Measurements from ENCODE around the gene SPTBN1.

DNA sequence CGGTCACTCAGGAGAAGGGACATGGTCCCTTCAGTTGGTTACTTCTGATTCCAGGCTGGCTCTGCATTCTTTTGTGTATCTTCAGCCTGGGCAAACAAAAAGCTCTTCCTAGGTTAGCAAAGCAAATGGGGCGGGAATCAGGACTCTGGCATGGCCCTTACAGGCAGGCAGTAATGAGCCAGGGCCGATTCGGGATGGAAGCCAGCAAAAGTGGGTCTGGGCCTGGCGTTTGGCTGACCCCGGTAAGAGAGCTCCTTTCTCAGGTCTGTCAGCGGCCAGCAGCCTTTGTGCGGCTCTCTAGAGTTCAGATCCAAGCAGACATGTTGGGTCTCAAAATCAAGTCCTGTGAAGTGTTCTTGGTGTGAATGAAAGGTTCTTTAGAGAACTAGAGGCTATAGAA, 185.9 kb downstream of the SPTBN1 start:
- TF ChIP-seq, protein P1, sequence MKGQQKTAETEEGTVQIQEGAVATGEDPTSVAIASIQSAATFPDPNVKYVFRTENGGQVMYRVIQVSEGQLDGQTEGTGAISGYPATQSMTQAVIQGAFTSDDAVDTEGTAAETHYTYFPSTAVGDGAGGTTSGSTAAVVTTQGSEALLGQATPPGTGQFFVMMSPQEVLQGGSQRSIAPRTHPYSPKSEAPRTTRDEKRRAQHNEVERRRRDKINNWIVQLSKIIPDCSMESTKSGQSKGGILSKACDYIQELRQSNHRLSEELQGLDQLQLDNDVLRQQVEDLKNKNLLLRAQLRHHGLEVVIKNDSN (IDR thresholded peaks at IDR 0.05), result no peak
- TF ChIP-seq RAD21 (IDR thresholded peaks at IDR 0.05; ENCODE audit: low read depth) (no peak), NFIC (IDR thresholded peaks at IDR 0.05) (no peak), EP300 (IDR thresholded peaks at IDR 0.05; ENCODE audit: borderline replicate concordance) (no peak), TCF12 (IDR thresholded peaks at IDR 0.05; ENCODE audit: low read depth) (no peak)
- TF ChIP-seq, protein P2, sequence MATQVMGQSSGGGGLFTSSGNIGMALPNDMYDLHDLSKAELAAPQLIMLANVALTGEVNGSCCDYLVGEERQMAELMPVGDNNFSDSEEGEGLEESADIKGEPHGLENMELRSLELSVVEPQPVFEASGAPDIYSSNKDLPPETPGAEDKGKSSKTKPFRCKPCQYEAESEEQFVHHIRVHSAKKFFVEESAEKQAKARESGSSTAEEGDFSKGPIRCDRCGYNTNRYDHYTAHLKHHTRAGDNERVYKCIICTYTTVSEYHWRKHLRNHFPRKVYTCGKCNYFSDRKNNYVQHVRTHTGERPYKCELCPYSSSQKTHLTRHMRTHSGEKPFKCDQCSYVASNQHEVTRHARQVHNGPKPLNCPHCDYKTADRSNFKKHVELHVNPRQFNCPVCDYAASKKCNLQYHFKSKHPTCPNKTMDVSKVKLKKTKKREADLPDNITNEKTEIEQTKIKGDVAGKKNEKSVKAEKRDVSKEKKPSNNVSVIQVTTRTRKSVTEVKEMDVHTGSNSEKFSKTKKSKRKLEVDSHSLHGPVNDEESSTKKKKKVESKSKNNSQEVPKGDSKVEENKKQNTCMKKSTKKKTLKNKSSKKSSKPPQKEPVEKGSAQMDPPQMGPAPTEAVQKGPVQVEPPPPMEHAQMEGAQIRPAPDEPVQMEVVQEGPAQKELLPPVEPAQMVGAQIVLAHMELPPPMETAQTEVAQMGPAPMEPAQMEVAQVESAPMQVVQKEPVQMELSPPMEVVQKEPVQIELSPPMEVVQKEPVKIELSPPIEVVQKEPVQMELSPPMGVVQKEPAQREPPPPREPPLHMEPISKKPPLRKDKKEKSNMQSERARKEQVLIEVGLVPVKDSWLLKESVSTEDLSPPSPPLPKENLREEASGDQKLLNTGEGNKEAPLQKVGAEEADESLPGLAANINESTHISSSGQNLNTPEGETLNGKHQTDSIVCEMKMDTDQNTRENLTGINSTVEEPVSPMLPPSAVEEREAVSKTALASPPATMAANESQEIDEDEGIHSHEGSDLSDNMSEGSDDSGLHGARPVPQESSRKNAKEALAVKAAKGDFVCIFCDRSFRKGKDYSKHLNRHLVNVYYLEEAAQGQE (IDR thresholded peaks at IDR 0.05; ENCODE audit: low read depth), result no peak
